CD4-positive, alpha-beta memory T cell (primary cell): ENCODE data around the gene ALDH1L1. TPM values are rescaled to one million over a fixed set of nuclear protein-coding genes. Genes with fewer than 3 reads are reported as not detected.

Source experiments
- CTCF ChIA-PET: fragments of 350-600 bp; sonication (Branson Sonifier 250); formaldehyde crosslinking; loops from one replicate; lab custom pipeline; 2021; ENCODE audit warnings: inconsistent platforms; ENCODE audit not compliant: partially characterized antibody; lab: Charles Lee
- POLR2A ChIA-PET: fragments of 350-600 bp; sonication (Branson Sonifier 250); formaldehyde crosslinking; loops from one replicate; lab custom pipeline; 2021; ENCODE audit not compliant: partially characterized antibody; lab: Charles Lee
- DNase-seq, 5 donors: peaks; one replicate each; pipeline versions ENCODE4 v3.0.0 to v3.0.0-alpha.2; 2020 to 2022; ENCODE audit warnings: mixed read lengths in 1 of 5
- H3K27ac ChIP-seq: one replicate; pipeline ENCODE4 v1.7.0; 2013; ENCODE audit warnings: low read depth, low read length
- H3K27me3 ChIP-seq: 2 replicates; pipeline ENCODE4 v1.7.0; 2013; ENCODE audit warnings: mild to moderate bottlenecking, low read length, moderate library complexity; ENCODE audit not compliant: insufficient read depth
- H3K36me3 ChIP-seq: 2 replicates; pipeline ENCODE4 v1.7.0; 2013; ENCODE audit warnings: mild to moderate bottlenecking, low read length, moderate library complexity; ENCODE audit not compliant: insufficient read depth
- H3K4me1 ChIP-seq: 2 replicates; pipeline ENCODE4 v1.7.0; 2013; ENCODE audit warnings: mild to moderate bottlenecking, low read length, moderate library complexity; ENCODE audit not compliant: insufficient read depth
- H3K4me3 ChIP-seq, 2 donors: one replicate each; pipeline ENCODE4 v1.7.0; 2013; ENCODE audit warnings: low read length in 2 of 2, mild to moderate bottlenecking in 1 of 2
- H3K9me3 ChIP-seq, 2 donors: one replicate each; pipeline ENCODE4 v1.7.0; 2013; ENCODE audit warnings: low read length in 2 of 2, control low read depth in 1 of 2; ENCODE audit not compliant: control insufficient read depth in 1 of 2
- H3K27ac Mint-ChIP-seq, 7 donors: one replicate each; pipeline ENCODE4 v1.8.0; 2020 to 2021; ENCODE audit warnings: mixed read lengths in 7 of 7, mild to moderate bottlenecking in 6 of 7, inconsistent platforms in 3 of 7, moderate library complexity in 3 of 7
- H3K27me3 Mint-ChIP-seq, 2 donors: one replicate each; pipeline ENCODE4 v1.8.0; 2020 to 2021; ENCODE audit warnings: mixed read lengths in 2 of 2
- H3K36me3 Mint-ChIP-seq, 2 donors: one replicate each; pipeline ENCODE4 v1.8.0; 2020 to 2021; ENCODE audit warnings: mixed read lengths in 2 of 2, inconsistent platforms in 1 of 2, mild to moderate bottlenecking in 1 of 2
- H3K4me1 Mint-ChIP-seq, 4 donors: one replicate each; pipeline ENCODE4 v1.8.0; 2020 to 2021; ENCODE audit warnings: mixed read lengths in 4 of 4, mild to moderate bottlenecking in 1 of 4
- H3K4me3 Mint-ChIP-seq, 8 donors: one replicate each; pipeline ENCODE4 v1.8.0; 2020 to 2021; ENCODE audit warnings: mixed read lengths in 8 of 8, mild to moderate bottlenecking in 7 of 8, moderate library complexity in 6 of 8, inconsistent platforms in 3 of 8
- H3K9me3 Mint-ChIP-seq, 8 donors: one replicate each; pipeline ENCODE4 v1.8.0; 2020 to 2021; ENCODE audit warnings: mixed read lengths in 8 of 8, mild to moderate bottlenecking in 5 of 8, inconsistent platforms in 3 of 8, moderate library complexity in 1 of 8
- intact Hi-C: fragments of 100-400 bp; cut with micrococcal nuclease; formaldehyde crosslinking; loops from one replicate; pipeline ENCODE4 v1.15.1; 2023
- polyA plus RNA-seq, 2 donors: library from polyadenylated mRNA; unstranded; fragments of 300-500 nt; fragmentation: Illumina TruSeq; gene quantifications; one replicate each; pipeline ENCODE4 v1.2.3, GENCODE V29; 2021
- total RNA-seq, 2 experiments: library from RNA; stranded (reverse); gene quantifications; one replicate each; pipeline ENCODE4 v1.2.3, GENCODE V29; 2021

Gene ALDH1L1
- total and polyA plus RNA-seq, 4 experiments from 2014 or later = not detected

GRCh38 chr3:126056088-126056487 is 124.3 kb downstream of the ALDH1L1 start:
- Histone ChIP-seq H3K27me3 (no peaks in the 10 kb centered on the region), H3K4me1 (no peaks in the 10 kb centered on the region), H3K27ac (no peak overlapping the region), H3K9me3 (no peaks in the 10 kb centered on the region), H3K4me3 (no peak overlapping the region), H3K36me3 (no peaks in the 10 kb centered on the region)
- Mint-ChIP-seq H3K27ac (no peak overlapping the region), H3K36me3 (peaks cover 11 to 18% of the 10 kb centered on the region in 2 donors), H3K9me3 (no peaks in the 10 kb centered on the region), H3K4me1 (peaks cover 3 to 24% (median 14%) of the 10 kb centered on the region in 4 donors), H3K27me3 (no peaks in the 10 kb centered on the region), H3K4me3 (no peak overlapping the region)
- ChIA-PET POLR2A (no interaction called here), CTCF (no interaction called here)
- intact Hi-C loops = no loop called here
- no peak for DNase-seq

GRCh38 chr3:126054870-126055269 is 125.5 kb downstream of the ALDH1L1 start:
- Histone ChIP-seq H3K36me3 (peaks cover 3% of the 10 kb centered on the region), H3K4me3 (no peak overlapping the region), H3K27ac (no peak overlapping the region), H3K4me1 (no peaks in the 10 kb centered on the region), H3K27me3 (no peaks in the 10 kb centered on the region), H3K9me3 (no peaks in the 10 kb centered on the region)
- CTCF ChIA-PET = no interaction called here
- no peak overlapping the region for H3K27ac Mint-ChIP-seq
- no peaks in the 10 kb centered on the region for H3K9me3 Mint-ChIP-seq
- no peaks in the 10 kb centered on the region for H3K27me3 Mint-ChIP-seq
- no peak for DNase-seq
- H3K4me1 Mint-ChIP-seq = peaks cover 3 to 24% (median 14%) of the 10 kb centered on the region in 4 donors
- POLR2A ChIA-PET = no interaction called here
- intact Hi-C loops = no loop called here
- H3K4me3 Mint-ChIP-seq = no peak overlapping the region
- peaks cover 17 to 25% of the 10 kb centered on the region in 2 donors for H3K36me3 Mint-ChIP-seq

- H3K9me3 Mint-ChIP-seq = no peaks in the 10 kb centered on the region
- peaks cover 3 to 24% (median 14%) of the 10 kb centered on the region in 4 donors for H3K4me1 Mint-ChIP-seq
- ChIA-PET CTCF (no interaction called here), POLR2A (no interaction called here)
- peak overlapping the region in 4 of 7 donors; percentile 2 to 87 (median 54) for H3K27ac Mint-ChIP-seq
- Histone ChIP-seq H3K4me3 (no peak overlapping the region), H3K4me1 (no peaks in the 10 kb centered on the region), H3K27me3 (no peaks in the 10 kb centered on the region), H3K36me3 (peaks cover 3% of the 10 kb centered on the region), H3K27ac (no peak overlapping the region), H3K9me3 (no peaks in the 10 kb centered on the region)
- peaks cover 20 to 23% of the 10 kb centered on the region in 2 donors for H3K36me3 Mint-ChIP-seq
- no peaks in the 10 kb centered on the region for H3K27me3 Mint-ChIP-seq
- no peak overlapping the region for H3K4me3 Mint-ChIP-seq
- DNase-seq = no peak
- intact Hi-C loops = no loop called here
These were observed 126.3 kb downstream of the ALDH1L1 start for GRCh38 chr3:126053949-126054569.

Other genes with a start within 250 kb of the ALDH1L1 start
- gene ROPN1B, start 211.4 kb downstream of the ALDH1L1 start, total RNA-seq = not detected
- gene ROPN1B, start 211.4 kb downstream of the ALDH1L1 start, polyA plus RNA-seq = not detected
- 10 to 100 TPM; 32.5 to 41.2 TPM for gene SLC41A3, start 96.5 kb downstream of the ALDH1L1 start, total RNA-seq
- 10 to 100 TPM; 22.5 to 33.1 TPM for gene SLC41A3, start 96.5 kb downstream of the ALDH1L1 start, polyA plus RNA-seq
- under 1 TPM; 0.67 to 0.72 TPM for gene KLF15, start 176.8 kb upstream of the ALDH1L1 start, total RNA-seq
- gene KLF15, start 176.8 kb upstream of the ALDH1L1 start, polyA plus RNA-seq = not detected
- not detected for gene CFAP100, start 214.3 kb upstream of the ALDH1L1 start, total RNA-seq
- not detected for gene CFAP100, start 214.3 kb upstream of the ALDH1L1 start, polyA plus RNA-seq